GM19239 (cell line): ENCODE measurements around the gene ZRSR2.
"Not testable (repeated sequence)": the region's sequence is repeated elsewhere in the genome, so short reads cannot be mapped to it uniquely, and the experiment has no call there.

Experiments used
- DNase-seq: peaks from one replicate; pipeline ENCODE4 v3.0.0; 2011; ENCODE audit warnings: low spot score; ENCODE audit not compliant: insufficient read length
- FAIRE-seq: peaks from 2 replicates; lab custom pipeline; 2011; peaks lifted over from hg19 to GRCh38; lab: Jason Lieb, UNC

Gene ZRSR2

DNA sequence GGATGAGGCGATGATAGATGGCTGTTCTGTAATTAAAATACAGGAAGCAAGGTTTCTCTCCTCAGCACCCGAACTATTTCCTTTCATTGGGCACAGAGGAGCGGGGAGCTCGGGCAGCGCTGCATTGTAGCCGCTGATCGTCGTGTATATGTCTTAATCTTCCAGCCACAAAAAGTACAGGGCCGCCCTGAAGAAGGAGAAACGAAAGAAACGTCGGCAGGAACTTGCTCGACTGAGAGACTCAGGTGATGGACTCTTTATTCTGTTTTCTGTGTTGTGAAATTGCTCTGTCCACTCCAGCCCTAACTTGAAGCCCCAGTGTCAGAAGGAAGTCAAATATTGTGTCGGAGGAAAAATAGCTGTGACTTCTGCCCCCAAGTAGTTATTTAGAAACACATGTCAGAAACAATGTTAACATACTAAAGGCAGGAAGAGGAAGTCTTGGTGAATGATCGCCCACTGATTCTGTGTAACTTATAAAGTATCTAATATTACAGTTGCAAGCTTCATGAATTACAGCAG, 546 bp downstream of the ZRSR2 start:
- peak; percentile 78 for FAIRE-seq
- DNase-seq = no peak

DNA sequence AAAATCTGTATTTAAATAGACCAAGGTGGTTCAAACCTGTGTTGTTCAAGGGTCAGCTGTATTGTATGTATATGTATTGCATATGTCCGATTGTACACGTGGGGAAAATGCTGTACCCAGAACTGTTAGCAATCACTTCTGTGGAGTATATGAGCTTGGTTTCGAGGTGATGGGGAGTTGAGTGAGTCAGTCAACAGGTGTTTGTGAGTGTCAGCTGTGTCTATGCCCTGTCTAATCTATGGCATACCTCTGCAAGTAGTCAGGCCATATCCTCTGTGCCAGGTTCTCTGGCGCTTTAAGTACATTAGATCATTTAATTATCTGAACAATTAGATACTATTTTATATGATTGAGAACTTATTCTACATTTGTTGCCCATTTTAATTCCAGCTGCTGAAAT, 7.4 kb downstream of the ZRSR2 start:
- no peak for FAIRE-seq
- DNase-seq = no peak

DNA sequence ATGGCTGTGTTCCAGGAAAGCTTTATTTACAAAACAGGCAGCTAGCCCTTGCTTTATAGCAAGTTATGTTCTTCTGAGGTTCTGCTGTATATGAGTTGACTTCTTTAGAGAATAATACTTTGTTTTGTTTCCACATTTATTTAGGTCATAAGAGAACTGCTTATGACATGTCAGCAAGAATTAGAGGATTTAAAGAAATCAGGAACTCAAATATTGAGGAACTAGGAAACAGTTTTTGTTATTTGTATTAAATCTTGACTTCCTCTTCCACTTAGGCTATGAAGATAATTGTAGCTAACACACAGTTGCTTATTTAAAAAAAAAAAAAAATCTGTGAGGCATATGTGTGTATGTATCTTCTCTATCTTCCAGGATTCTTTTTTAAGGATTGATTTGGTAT, 14.3 kb downstream of the ZRSR2 start:
- no peak for FAIRE-seq
- no peak for DNase-seq

- FAIRE-seq (peak; percentile 73), DNase-seq (no peak)
Measured at GRCh38 chrX:15808254-15808653, 18.0 kb downstream of the ZRSR2 start.

DNA sequence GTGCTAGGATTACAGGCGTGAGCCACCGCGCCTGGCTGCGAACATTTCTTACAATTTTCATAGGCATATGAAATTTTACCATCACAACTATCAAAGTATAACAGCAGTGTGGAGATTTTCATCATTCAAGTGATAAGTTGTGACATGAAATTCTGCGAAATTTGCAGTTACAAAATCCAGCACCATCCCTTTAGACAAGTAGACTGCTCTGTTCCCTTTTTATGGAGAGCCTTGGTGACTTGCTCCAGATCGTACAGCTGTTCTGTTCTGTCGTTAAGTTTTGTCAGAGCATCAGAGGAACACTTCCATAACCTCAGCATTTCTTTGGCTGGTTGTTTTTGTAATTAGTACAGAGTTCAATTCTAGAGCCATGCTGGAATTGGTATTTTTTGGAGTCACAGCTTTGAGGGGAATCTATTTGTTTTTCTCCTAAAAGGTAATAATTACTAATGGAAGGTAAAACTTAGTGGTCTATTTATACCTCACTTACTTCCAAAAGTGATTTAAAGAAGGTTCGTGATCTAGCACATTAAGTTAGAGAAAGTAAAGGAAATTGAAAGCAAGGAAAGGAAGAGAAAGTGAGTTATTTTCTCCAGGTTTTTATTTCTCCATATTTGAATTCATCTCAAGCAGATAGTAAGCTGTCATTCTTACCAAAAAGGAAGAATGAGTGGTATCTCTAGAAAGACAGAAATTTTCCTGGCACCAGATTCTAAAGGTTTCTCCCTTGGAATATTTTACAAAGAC, 22.1 kb downstream of the ZRSR2 start:
- DNase-seq = no peak
- FAIRE-seq = no peak

GRCh38 chrX:15813416-15813815, 23.1 kb downstream of the ZRSR2 start:
- DNase-seq (no peak), FAIRE-seq (no peak)

DNA sequence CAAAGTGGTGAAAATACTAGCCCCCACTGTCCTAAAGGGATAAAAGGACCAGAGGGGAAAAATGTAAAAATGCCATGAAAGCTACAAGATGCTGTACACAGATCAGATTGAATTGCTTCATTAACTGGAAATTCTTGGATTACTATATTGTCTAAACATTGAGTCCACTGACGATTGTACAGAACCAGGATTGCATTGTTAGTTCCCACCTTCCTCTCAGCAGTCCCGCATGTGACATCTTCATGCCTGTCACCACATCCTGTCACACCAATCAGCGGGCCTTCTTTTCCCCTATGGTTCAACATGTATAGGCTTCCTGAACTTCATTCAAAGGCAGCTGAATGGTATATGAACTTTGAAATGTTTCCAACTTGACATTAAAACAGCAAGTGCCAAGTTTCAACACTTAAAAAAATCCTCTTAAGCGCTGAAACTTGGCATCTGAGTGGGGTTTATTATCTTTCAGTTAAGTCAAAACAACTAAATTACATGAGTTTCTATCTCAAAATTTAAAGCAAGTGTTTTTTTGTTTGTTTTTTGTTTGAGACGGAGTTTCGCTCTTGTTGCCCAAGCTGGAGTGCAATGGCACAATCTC, 24.6 kb downstream of the ZRSR2 start:
- FAIRE-seq = no peak
- DNase-seq = no peak

GRCh38 chrX:15815779-15816437, 25.6 kb downstream of the ZRSR2 start:
- peak; percentile 91 for FAIRE-seq
- no peak for DNase-seq

GRCh38 chrX:15816438-15816809, 26.1 kb downstream of the ZRSR2 start:
- no peak for FAIRE-seq
- DNase-seq = no peak

- FAIRE-seq (peak; percentile 85), DNase-seq (no peak)
Measured at GRCh38 chrX:15816886-15817285, 26.6 kb downstream of the ZRSR2 start.

DNA sequence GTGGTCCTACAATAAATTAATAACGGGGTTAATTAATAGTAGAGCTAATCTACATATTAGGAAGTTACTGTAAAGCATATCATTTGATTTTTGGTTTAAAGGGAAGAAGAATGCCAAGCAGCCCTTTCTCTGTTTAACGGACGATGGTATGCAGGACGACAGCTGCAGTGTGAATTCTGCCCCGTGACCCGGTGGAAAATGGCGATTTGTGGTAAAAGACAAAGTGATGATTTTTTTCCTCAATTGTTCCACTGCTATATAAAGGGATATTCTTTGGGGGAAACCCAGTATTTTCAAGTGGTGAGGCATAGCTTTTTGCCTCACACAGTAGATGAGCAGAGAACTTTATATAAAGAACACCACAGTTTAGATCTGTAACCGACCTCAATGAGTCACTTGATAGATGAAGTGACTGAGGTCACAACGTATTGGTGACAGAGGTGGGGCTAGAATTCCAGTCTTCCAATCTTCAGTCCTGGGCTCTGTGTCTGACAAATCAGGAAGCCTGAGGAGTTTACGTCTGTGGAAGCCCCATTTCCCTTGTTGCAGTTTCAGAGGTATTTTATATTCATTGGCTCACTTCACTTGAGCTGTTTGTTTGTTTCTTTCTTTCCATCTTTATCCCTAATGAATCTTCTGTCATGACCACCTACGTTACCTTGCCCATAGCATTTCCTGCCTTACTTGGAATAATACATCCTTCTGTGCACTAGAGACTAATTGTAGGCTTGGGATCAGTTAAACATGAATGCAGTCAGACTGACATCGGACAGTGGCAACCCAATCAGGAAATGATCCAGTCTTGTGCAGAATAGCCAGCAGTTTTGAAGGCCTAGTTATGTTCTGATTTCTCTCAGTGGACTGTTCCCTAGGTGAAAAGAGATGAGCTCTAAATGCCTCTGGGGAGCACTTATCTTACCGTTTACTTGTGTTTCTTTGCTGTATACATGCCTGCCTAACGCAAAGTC, 30.1 kb downstream of the ZRSR2 start:
- DNase-seq = no peak
- FAIRE-seq = no peak

- FAIRE-seq (peak; percentile 72), DNase-seq (no peak)
Measured at GRCh38 chrX:15822922-15823321, 32.6 kb downstream of the ZRSR2 start.

- FAIRE-seq = no peak
- no peak for DNase-seq
Measured at GRCh38 chrX:15825936-15826335, 35.7 kb downstream of the ZRSR2 start.

DNA sequence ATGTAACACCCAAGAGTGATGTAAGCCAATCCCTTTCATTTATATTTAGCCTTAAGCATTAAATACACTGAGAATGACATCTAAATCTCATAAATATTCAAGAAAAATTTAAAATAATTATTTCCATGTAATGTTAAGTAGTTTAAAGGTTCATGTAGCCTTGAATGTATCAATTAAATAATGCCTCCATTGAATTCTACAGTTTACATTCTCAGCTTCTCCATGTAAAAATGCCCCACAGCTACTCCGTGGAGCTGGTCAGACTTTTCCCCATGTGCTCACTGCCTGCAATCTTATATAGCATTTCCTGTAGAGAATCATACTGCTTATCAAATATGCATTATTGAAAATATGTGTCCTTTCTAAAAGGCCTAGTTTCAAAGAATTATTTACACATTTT, 38.9 kb downstream of the ZRSR2 start:
- FAIRE-seq (no peak), DNase-seq (no peak)

- FAIRE-seq, DNase-seq: not testable (repeated sequence)
Measured at GRCh38 chrX:15831347-15831746, 41.1 kb downstream of the ZRSR2 start.

GRCh38 chrX:15834053-15834452, 43.8 kb downstream of the ZRSR2 start:
- DNase-seq = no peak
- FAIRE-seq = no peak

- DNase-seq (no peak), FAIRE-seq (no peak)
Measured at GRCh38 chrX:15834827-15835595, 44.7 kb downstream of the ZRSR2 start.

DNA sequence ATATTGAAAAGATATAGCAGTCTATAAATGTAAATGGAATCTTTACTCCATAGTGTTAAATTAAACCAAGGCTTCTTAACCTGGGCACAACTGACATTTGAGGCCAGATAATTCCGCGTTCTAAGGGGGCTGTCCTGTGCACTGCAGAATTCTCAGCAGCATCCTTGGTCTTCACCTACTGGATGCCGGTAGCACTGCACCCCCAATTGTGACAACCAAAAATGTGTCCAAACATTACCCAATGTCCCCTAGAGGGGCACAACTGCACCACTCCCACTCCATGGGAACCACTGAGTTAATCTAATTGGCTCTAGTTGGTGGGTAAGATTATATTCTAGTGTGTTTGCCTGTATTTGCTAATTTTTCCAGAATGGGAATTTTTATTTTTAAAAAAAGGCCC, 47.7 kb downstream of the ZRSR2 start:
- DNase-seq (no peak), FAIRE-seq (no peak)

- DNase-seq (no peak), FAIRE-seq (no peak)
Measured at GRCh38 chrX:15841853-15842516, 51.7 kb downstream of the ZRSR2 start.
